ENCODE results near the gene ANXA10. TPM values are rescaled to one million over a fixed set of nuclear protein-coding genes. Genes with fewer than 3 reads are reported as not detected.

The ANXA10 gene
- total and polyA plus RNA-seq, 2 of the 8 experiments (the other 6 are each of a cell fraction or from before 2014, with no cell fraction given), result not detected

- no peak overlapping the region for H3K4me2 ChIP-seq (ENCODE audit: insufficient read depth in 1 of 2, low read depth in 2 of 2, low read length in 2 of 2)
- no peaks in the 10 kb centered on the region for H3K4me1 ChIP-seq (replicated peaks in 1 of 4; ENCODE audit: control insufficient read depth in 3 of 4, insufficient read depth in 4 of 4, low read length in 3 of 4)
- no peaks in the 10 kb centered on the region for H3K79me2 ChIP-seq (ENCODE audit: control insufficient read depth in 1 of 2, insufficient read depth in 2 of 2, low read length in 2 of 2)
- H3K27ac ChIP-seq (ENCODE audit: low read depth, low read length), result no peak overlapping the region
- H2AK5ac ChIP-seq (ENCODE audit: low read depth, low read length), result no peak overlapping the region
- no peak overlapping the region for H4K5ac ChIP-seq (ENCODE audit: insufficient read length, low read depth, low read length)
- no peak overlapping the region for H3K23ac ChIP-seq (ENCODE audit: insufficient read length)
- H2BK120ac ChIP-seq (replicated peaks; ENCODE audit: low read depth, low read length), result no peak overlapping the region
- FAIRE-seq (no peak), DNase-seq (ENCODE audit: low read depth in 1 of 2, low spot score in 2 of 2) (no peak)
- H2BK20ac ChIP-seq (ENCODE audit: low read length), result no peak overlapping the region
- no peaks in the 10 kb centered on the region for H4K20me1 ChIP-seq (replicated peaks in 1 of 2; ENCODE audit: control insufficient read depth in 1 of 2, insufficient read depth in 2 of 2, low read length in 2 of 2)
- CTCF ChIA-PET (ENCODE audit: partially characterized antibody), result no interaction called here
- POLR2A ChIA-PET (ENCODE audit: partially characterized antibody), result no interaction called here
- H2BK12ac ChIP-seq (ENCODE audit: low read depth, low read length), result no peak overlapping the region
- WGBS, 2 experiments (ENCODE audit: extremely low coverage in 1 of 2, insufficient coverage in 1 of 2, insufficient read length in 1 of 2, insufficient replicate concordance in 2 of 2, low coverage in 1 of 2, low lambda C conversion rate in 2 of 2, missing lambda C conversion rate in 1 of 2), result 92% methylated on average over 2 of the region's 2 CpGs; no CpG with 5 or more reads in 1 of the 2 experiments
- no peak overlapping the region for H3K4me3 ChIP-seq (ENCODE audit: extremely low read depth in 1 of 4, insufficient read depth in 2 of 4, low read depth in 3 of 4, low read length in 4 of 4)
- H2BK15ac ChIP-seq (ENCODE audit: low read length), result no peak overlapping the region
- H3K9ac ChIP-seq (replicated peaks in 1 of 4; ENCODE audit: extremely low read depth in 1 of 4, low read depth in 3 of 4, low read length in 3 of 4), result no peak overlapping the region
- no peaks in the 10 kb centered on the region for H3K9me3 ChIP-seq (ENCODE audit: insufficient read depth in 2 of 2, low read depth in 1 of 2, low read length in 1 of 2)
- no peaks in the 10 kb centered on the region for H3K23me2 ChIP-seq (ENCODE audit: low read depth, low read length)
- no peak overlapping the region for H3K56ac ChIP-seq (replicated peaks; ENCODE audit: insufficient read length, low read depth, low read length)
- H3K14ac ChIP-seq (ENCODE audit: insufficient read length), result no peak overlapping the region
- H3K36me3 ChIP-seq (ENCODE audit: control insufficient read depth in 2 of 4, insufficient read depth in 4 of 4, low read length in 3 of 4), result no peaks in the 10 kb centered on the region
- TF ChIP-seq JUND (IDR thresholded peaks at IDR 0.05; ENCODE audit: low read length), result no peak
- TF ChIP-seq SP1 (IDR thresholded peaks at IDR 0.05; ENCODE audit: low read depth, low read length), result no peak
- TF ChIP-seq SUZ12 (IDR thresholded peaks at IDR 0.05; ENCODE audit: low read length), result no peak
- TF ChIP-seq RBBP5 (IDR thresholded peaks at IDR 0.05; ENCODE audit: borderline replicate concordance, low read depth, low read length), result no peak
- no peak for TF ChIP-seq RFX5 (IDR thresholded peaks at IDR 0.05; ENCODE audit: borderline replicate concordance, low read depth, low read length)
- TF ChIP-seq KDM4A (IDR thresholded peaks at IDR 0.05; ENCODE audit: low read depth, low read length, severe bottlenecking), result no peak
- no peak for TF ChIP-seq CBX8 (IDR thresholded peaks at IDR 0.05; ENCODE audit: borderline replicate concordance, low read depth, low read length)
- no peak for TF ChIP-seq POLR2A (IDR thresholded peaks at IDR 0.05; ENCODE audit: control extremely low read depth in 1 of 2, low read depth in 2 of 2, low read length in 2 of 2)
- no peak for TF ChIP-seq RNF2 (IDR thresholded peaks at IDR 0.05; ENCODE audit: borderline replicate concordance, low read depth, low read length, missing control alignments, poor library complexity, severe bottlenecking)
- TF ChIP-seq CTBP2 (IDR thresholded peaks at IDR 0.05; ENCODE audit: borderline replicate concordance, insufficient read depth, insufficient read length, low read length), result no peak
- H3K79me1 ChIP-seq (ENCODE audit: low read depth, low read length), result no peaks in the 10 kb centered on the region
- no peak overlapping the region for H2BK5ac ChIP-seq (ENCODE audit: low read depth, low read length)
- H4K91ac ChIP-seq (replicated peaks; ENCODE audit: insufficient read length, low read length), result no peak overlapping the region
- no peak overlapping the region for H3K18ac ChIP-seq (ENCODE audit: extremely low read depth, low read length)
- no peak overlapping the region for H3K4ac ChIP-seq (replicated peaks; ENCODE audit: insufficient read length, low read depth, low read length)
- no peak overlapping the region for H2AFZ ChIP-seq (ENCODE audit: low read length)
- H4K8ac ChIP-seq (ENCODE audit: extremely low read depth, insufficient read depth, low read length), result no peak overlapping the region
- no peaks in the 10 kb centered on the region for H3K27me3 ChIP-seq (replicated peaks in 1 of 4; ENCODE audit: control insufficient read depth in 3 of 4, extremely low read depth in 1 of 4, insufficient read depth in 3 of 4, low read length in 3 of 4)
These were observed 129.0 kb downstream of the ANXA10 start for GRCh38 chr4:168221301-168221700.

All from H1 (cell line).